D721Med (cell line): ENCODE measurements around the gene PKIB.
"Not testable (repeated sequence)": the region's sequence is repeated elsewhere in the genome, so short reads cannot be mapped to it uniquely, and the experiment has no call there.

Experiments used
- DNase-seq: peaks from one replicate; pipeline ENCODE4 v3.0.0; 2011; ENCODE audit warnings: low spot score; ENCODE audit not compliant: insufficient read length
- FAIRE-seq: peaks from 2 replicates; lab custom pipeline; 2011; peaks lifted over from hg19 to GRCh38; lab: Jason Lieb, UNC
- CTCF ChIP-seq: IDR thresholded peaks from 2 replicates; pipeline ENCODE4 v1.5.1; 2012; ENCODE audit warnings: mild to moderate bottlenecking, control low read depth; ENCODE audit not compliant: insufficient read depth; ENCODE audit errors: missing control alignments

Gene PKIB

GRCh38 chr6:122569230-122569771 is 40.9 kb upstream of the PKIB start:
- DNase-seq (no peak), FAIRE-seq (no peak)
- no peak for TF ChIP-seq CTCF

GRCh38 chr6:122571888-122572287 is 38.3 kb upstream of the PKIB start:
- no peak for TF ChIP-seq CTCF
- no peak for FAIRE-seq
- DNase-seq: no peak

GRCh38 chr6:122576888-122577287 is 33.3 kb upstream of the PKIB start:
- TF ChIP-seq CTCF: no peak
- FAIRE-seq: no peak
- no peak for DNase-seq

GRCh38 chr6:122578961-122579360 is 31.2 kb upstream of the PKIB start:
- no peak for DNase-seq
- no peak for FAIRE-seq
- TF ChIP-seq CTCF: no peak

GRCh38 chr6:122580737-122581136 is 29.5 kb upstream of the PKIB start:
- FAIRE-seq: peak; percentile 77
- no peak for DNase-seq
- no peak for TF ChIP-seq CTCF

GRCh38 chr6:122589115-122589514 is 21.1 kb upstream of the PKIB start:
- FAIRE-seq (no peak), DNase-seq (no peak)
- TF ChIP-seq CTCF: no peak

- not testable (repeated sequence) for FAIRE-seq
These were observed 11.9 kb upstream of the PKIB start for GRCh38 chr6:122598295-122598694.

GRCh38 chr6:122604676-122605075 is 5.5 kb upstream of the PKIB start:
- no peak for TF ChIP-seq CTCF
- DNase-seq (no peak), FAIRE-seq (no peak)

More at GRCh38 chr6:122598295-122598694, 11.9 kb upstream of the PKIB start:
- DNase-seq: not testable (repeated sequence)
